Stomach (tissue), 9 donors: ENCODE measurements around the gene TEX51. TPM values are rescaled to one million over a fixed set of nuclear protein-coding genes. Genes with fewer than 3 reads are reported as not detected.

Source experiments
- DNase-seq, 2 donors: peaks; one replicate each; pipeline versions ENCODE4 v3.0.0 to v3.0.0-alpha.2; 2013 to 2019
- H3K27ac ChIP-seq, 5 donors: fragments of 200-600 bp in 4 of 5; sonication (generic) in 4 of 5; one replicate each; pipeline ENCODE4 v1.5.1; 2013 to 2019; ENCODE audit warnings: mild to moderate bottlenecking in 1 of 5, moderate library complexity in 1 of 5
- H3K27me3 ChIP-seq, 3 donors: fragments of 200-600 bp; sonication (generic); one replicate each; pipeline ENCODE4 v1.5.1; 2017 to 2019; ENCODE audit warnings: mixed run types in 1 of 3
- H3K36me3 ChIP-seq, 4 donors: fragments of 200-600 bp; sonication (generic); 1 replicate in 3 of 4; 2 replicates in 1 of 4; pipeline ENCODE4 v1.5.1; 2016 to 2019
- H3K4me1 ChIP-seq, 4 donors: fragments of 200-600 bp; sonication (generic); one replicate each; pipeline ENCODE4 v1.5.1; 2016 to 2019
- H3K4me3 ChIP-seq, 4 donors: fragments of 200-600 bp; sonication (generic) in 3 of 4; one replicate each; pipeline ENCODE4 v1.5.1; 2016 to 2019; ENCODE audit warnings: mild to moderate bottlenecking in 1 of 4
- H3K9me3 ChIP-seq, 4 donors: fragments of 200-600 bp; sonication (generic); one replicate each; pipeline ENCODE4 v1.5.1; 2016 to 2019
- CTCF ChIP-seq, 7 experiments: fragments of 450-650 bp in 4 of 7; fragments of 200-600 bp in 3 of 7; sonication (generic) in 3 of 7; IDR thresholded peaks; one replicate each; pipeline ENCODE4 v1.5.1; 2016 to 2019; ENCODE audit warnings: antibody characterized with exemption in 7 of 7, control low read depth in 2 of 7, mild to moderate bottlenecking in 1 of 7
- EP300 ChIP-seq: sonication (generic); formaldehyde crosslinking; IDR thresholded peaks from one replicate; pipeline ENCODE4 v1.6.1; 2017; ENCODE audit warnings: antibody characterized with exemption
- POLR2A ChIP-seq, 4 donors: fragments of 450-650 bp; IDR thresholded peaks; one replicate each; pipeline ENCODE4 v1.6.1; 2016; ENCODE audit warnings: antibody characterized with exemption in 4 of 4, control low read depth in 2 of 4, mild to moderate bottlenecking in 1 of 4, moderate library complexity in 1 of 4
- POLR2AphosphoS5 ChIP-seq, 3 donors: sonication (generic); formaldehyde crosslinking; IDR thresholded peaks; one replicate each; pipeline ENCODE4 v1.6.1; 2016; ENCODE audit warnings: antibody characterized with exemption in 3 of 3
- WGBS, 5 donors: extraction: QIAGEN DNeasy Blood & Tissue Kit in 3 of 5; methylation state at CpG; one replicate each; pipeline versions ENCODE4 v1.1.5 to v1.1.7; 2013 to 2018; 5-methylcytosine and 5-hydroxymethylcytosine counted together
- intact Hi-C: fragments of 100-400 bp; cut with DNase I; formaldehyde crosslinking; loops from one replicate; pipeline ENCODE4 v1.15.1; 2023; ENCODE audit warnings: low total_unique reads
- polyA plus RNA-seq, 3 donors: library from polyadenylated mRNA; stranded (reverse); fragments of 200-250 nt; gene quantifications; one replicate each; pipeline ENCODE4 v1.2.3, GENCODE V29; 2013
- total RNA-seq, 5 donors: library from RNA; depleted of rRNA; stranded (reverse); fragments of >200 nt; gene quantifications; one replicate each; pipeline versions ENCODE4 v1.1.0 to v1.2.3, GENCODE V29; 2014 to 2016
- donor health status: healthy with polysubstance abuse.
- donor health status: Bipolar disorder and iron deficiency.
- donor health status: healthy.

Gene TEX51
- total and polyA plus RNA-seq, 8 donors = not detected

GRCh38 chr2:126882181-126882580 lies 16.5 kb upstream of the TEX51 start:
- WGBS, 5 donors = 25 to 38% (median 34%) methylated on average over 2 of the region's 2 CpGs
- H3K9me3 ChIP-seq = no peaks in the 10 kb centered on the region

GRCh38 chr2:126882736-126883665 lies 15.7 kb upstream of the TEX51 start:
- H3K4me1 ChIP-seq = peaks cover 0 to 14% (median 9%) of the 10 kb centered on the region in 4 donors
- no peaks in the 10 kb centered on the region for H3K36me3 ChIP-seq
- no peak for DNase-seq
- intact Hi-C loops = no loop called here
- no peak overlapping the region for H3K27ac ChIP-seq
- H3K9me3 ChIP-seq = no peaks in the 10 kb centered on the region
- 61 to 90% (median 71%) methylated on average over 5 to 7 of the region's 7 CpGs for WGBS, 5 donors
- peaks cover 0 to 16% (median 10%) of the 10 kb centered on the region in 3 donors for H3K27me3 ChIP-seq
- no peak overlapping the region for H3K4me3 ChIP-seq
- TF ChIP-seq EP300 = no peak
- TF ChIP-seq POLR2AphosphoS5 (IDR thresholded peaks at IDR 0.05) = no peak
- no peak for TF ChIP-seq POLR2A (IDR thresholded peaks at IDR 0.05)
- TF ChIP-seq CTCF (IDR thresholded peaks at IDR 0.05) = no peak

More at GRCh38 chr2:126882181-126882580, 16.5 kb upstream of the TEX51 start:
- Histone ChIP-seq H3K36me3 (no peaks in the 10 kb centered on the region), H3K27ac (no peak overlapping the region), H3K4me3 (no peak overlapping the region), H3K27me3 (peaks cover 0 to 16% (median 10%) of the 10 kb centered on the region in 3 donors), H3K4me1 (peaks cover 0 to 14% (median 9%) of the 10 kb centered on the region in 4 donors)
- no peak for TF ChIP-seq POLR2A (IDR thresholded peaks at IDR 0.05)
- no peak for TF ChIP-seq EP300
- TF ChIP-seq CTCF (IDR thresholded peaks at IDR 0.05) = no peak
- TF ChIP-seq POLR2AphosphoS5 (IDR thresholded peaks at IDR 0.05) = no peak
- no peak for DNase-seq
- intact Hi-C loops = no loop called here

GRCh38 chr2:126883666-126884040 lies 15.0 kb upstream of the TEX51 start:
- Histone ChIP-seq H3K4me1 (peaks cover 0 to 14% (median 9%) of the 10 kb centered on the region in 4 donors), H3K27ac (no peak overlapping the region), H3K36me3 (no peaks in the 10 kb centered on the region), H3K4me3 (no peak overlapping the region), H3K27me3 (peaks cover 0 to 16% (median 10%) of the 10 kb centered on the region in 3 donors), H3K9me3 (no peaks in the 10 kb centered on the region)
- intact Hi-C loops = no loop called here
- WGBS, 5 donors = 81 to 91% (median 86%) methylated on average over 6 of the region's 6 CpGs
- TF ChIP-seq EP300 (no peak), POLR2A (IDR thresholded peaks at IDR 0.05) (no peak), CTCF (IDR thresholded peaks at IDR 0.05) (no peak), POLR2AphosphoS5 (IDR thresholded peaks at IDR 0.05) (no peak)
- no peak for DNase-seq

- Histone ChIP-seq H3K4me1 (peaks cover 0 to 14% (median 9%) of the 10 kb centered on the region in 4 donors), H3K4me3 (no peak overlapping the region), H3K36me3 (no peaks in the 10 kb centered on the region), H3K27ac (peak overlapping the region in 1 of 5 donors; percentile 38), H3K9me3 (no peaks in the 10 kb centered on the region), H3K27me3 (peaks cover 0 to 16% (median 10%) of the 10 kb centered on the region in 3 donors)
- intact Hi-C loops = no loop called here
- WGBS, 5 donors = 75 to 89% (median 80%) methylated on average over 15 to 21 of the region's 21 CpGs
- no peak for DNase-seq
- TF ChIP-seq EP300 (no peak), POLR2A (IDR thresholded peaks at IDR 0.05) (no peak), CTCF (IDR thresholded peaks at IDR 0.05) (no peak), POLR2AphosphoS5 (IDR thresholded peaks at IDR 0.05) (no peak)
These were observed 13.6 kb upstream of the TEX51 start for GRCh38 chr2:126884861-126885750.
